Smooth muscle cell of the brain vasculature (primary cell): ENCODE data around the gene RTP5.
"Not testable (repeated sequence)": the region's sequence is repeated elsewhere in the genome, so short reads cannot be mapped to it uniquely, and the experiment has no call there.

Experiments
- DNase-seq: peaks from one replicate; pipeline ENCODE4 v3.0.0-alpha.2; 2012; ENCODE audit warnings: low read depth, low spot score

RTP5 gene

DNA sequence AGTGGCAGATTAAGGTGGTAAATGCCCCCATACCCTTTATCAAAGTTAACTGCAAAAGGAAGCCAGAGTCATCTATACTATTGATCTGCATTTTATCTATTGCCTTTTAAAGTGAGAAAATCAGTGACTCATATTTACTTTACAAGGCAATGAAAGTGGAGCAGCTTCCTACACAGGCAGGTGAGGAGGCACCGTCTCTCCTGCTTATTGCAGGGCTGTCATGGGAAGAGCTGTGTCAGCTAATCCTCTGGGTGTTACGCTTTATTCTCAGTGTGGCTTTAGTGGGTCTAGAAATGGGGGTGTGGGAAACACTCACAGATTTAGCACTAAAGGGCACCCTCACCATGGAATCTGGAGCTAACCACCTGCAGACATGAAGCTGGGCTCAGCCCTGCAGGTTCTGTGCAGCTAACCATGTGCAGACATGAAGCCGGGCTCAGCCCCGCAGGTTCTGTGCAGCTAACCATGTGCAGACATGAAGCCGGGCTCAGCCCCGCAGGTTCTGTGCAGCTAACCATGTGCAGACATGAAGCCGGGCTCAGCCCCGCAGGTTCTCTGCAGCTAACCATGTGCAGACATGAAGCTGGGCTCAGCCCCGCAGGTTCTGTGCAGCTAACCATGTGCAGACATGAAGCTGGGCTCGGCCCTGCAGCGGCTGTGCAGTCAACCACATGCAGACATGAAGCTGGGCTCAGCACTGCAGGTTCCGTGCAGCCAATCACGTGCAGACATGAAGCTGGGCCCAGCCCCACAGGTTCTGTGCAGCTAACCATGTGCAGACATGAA is 53.5 kb downstream of the RTP5 start:
- not testable (repeated sequence) for DNase-seq
